ENCODE results near the gene CTNNA2. TPM values are rescaled to one million over a fixed set of nuclear protein-coding genes. Genes with fewer than 3 reads are reported as not detected.

Gene CTNNA2
- total and polyA plus RNA-seq, 2 of the 8 experiments (the other 6 are each of a cell fraction or from before 2014, with no cell fraction given) = 3.9 to 9.0 TPM

DNA sequence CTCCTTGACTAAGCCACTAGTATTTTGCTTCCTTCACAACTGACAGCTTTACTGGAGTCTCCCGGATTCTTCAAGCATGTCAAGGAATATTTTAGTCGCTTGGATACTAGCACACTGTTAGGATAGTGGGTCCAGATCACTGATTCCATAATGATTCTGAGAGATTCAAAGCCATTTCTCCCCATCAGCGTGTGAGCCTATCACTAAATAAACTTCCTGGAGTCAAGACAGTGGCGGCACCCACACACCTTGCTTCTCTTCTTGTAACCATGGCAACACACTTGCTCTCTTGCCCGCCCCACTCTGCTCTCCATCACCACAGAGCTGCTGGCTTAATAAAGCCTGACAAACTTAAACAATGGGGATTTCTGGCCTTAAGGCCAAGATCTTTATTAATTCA is 546.6 kb downstream of the CTNNA2 start (continued):
- TF ChIP-seq, protein P1, sequence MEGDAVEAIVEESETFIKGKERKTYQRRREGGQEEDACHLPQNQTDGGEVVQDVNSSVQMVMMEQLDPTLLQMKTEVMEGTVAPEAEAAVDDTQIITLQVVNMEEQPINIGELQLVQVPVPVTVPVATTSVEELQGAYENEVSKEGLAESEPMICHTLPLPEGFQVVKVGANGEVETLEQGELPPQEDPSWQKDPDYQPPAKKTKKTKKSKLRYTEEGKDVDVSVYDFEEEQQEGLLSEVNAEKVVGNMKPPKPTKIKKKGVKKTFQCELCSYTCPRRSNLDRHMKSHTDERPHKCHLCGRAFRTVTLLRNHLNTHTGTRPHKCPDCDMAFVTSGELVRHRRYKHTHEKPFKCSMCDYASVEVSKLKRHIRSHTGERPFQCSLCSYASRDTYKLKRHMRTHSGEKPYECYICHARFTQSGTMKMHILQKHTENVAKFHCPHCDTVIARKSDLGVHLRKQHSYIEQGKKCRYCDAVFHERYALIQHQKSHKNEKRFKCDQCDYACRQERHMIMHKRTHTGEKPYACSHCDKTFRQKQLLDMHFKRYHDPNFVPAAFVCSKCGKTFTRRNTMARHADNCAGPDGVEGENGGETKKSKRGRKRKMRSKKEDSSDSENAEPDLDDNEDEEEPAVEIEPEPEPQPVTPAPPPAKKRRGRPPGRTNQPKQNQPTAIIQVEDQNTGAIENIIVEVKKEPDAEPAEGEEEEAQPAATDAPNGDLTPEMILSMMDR (IDR thresholded peaks at IDR 0.05; ENCODE audit: control extremely low read depth in 1 of 3, insufficient read depth in 1 of 3, low read depth in 1 of 3, low read length in 3 of 3) = no peak
- no peak for TF ChIP-seq JUND (IDR thresholded peaks at IDR 0.05; ENCODE audit: low read length)
- no peak for TF ChIP-seq EP300 (IDR thresholded peaks at IDR 0.05; ENCODE audit: borderline replicate concordance in 1 of 2, low read depth in 2 of 2, low read length in 2 of 2)
- TF ChIP-seq GABPA (IDR thresholded peaks at IDR 0.05; ENCODE audit: borderline replicate concordance, insufficient read depth, low read length) = no peak
- TF ChIP-seq TEAD4 (IDR thresholded peaks at IDR 0.05; ENCODE audit: low read depth, low read length) = no peak

All from H1 (cell line).